Activated T-cell treated with anti-CD3 and anti-CD28 coated beads, Interleukin-2, amount 50 U/mL, for 4 hours (primary cell): Measurements from ENCODE around the gene SNRNP27. TPM values are rescaled to one million over a fixed set of nuclear protein-coding genes. Genes with fewer than 3 reads are reported as not detected.

Experiments used
- ATAC-seq, 2 donors: fragments of 200-7000 bp; cut with Tn5 transposase; one replicate each; pipeline ENCODE4 v1.10.0; 2021
- DNase-seq: peaks from one replicate; pipeline ENCODE4 v3.0.0-alpha.2; 2020
- H3K27me3 Mint-ChIP-seq: one replicate; pipeline ENCODE4 v1.8.0; 2021; ENCODE audit warnings: low read depth, mixed read lengths
- H3K36me3 Mint-ChIP-seq: one replicate; pipeline ENCODE4 v1.8.0; 2022; ENCODE audit warnings: mixed read lengths; ENCODE audit not compliant: insufficient read depth
- H3K4me1 Mint-ChIP-seq: one replicate; pipeline ENCODE4 v1.8.0; 2021; ENCODE audit warnings: low read depth, mixed read lengths
- H3K4me3 Mint-ChIP-seq: one replicate; pipeline ENCODE4 v1.8.0; 2021; ENCODE audit warnings: mild to moderate bottlenecking, moderate library complexity, mixed read lengths
- H3K9me3 Mint-ChIP-seq: one replicate; pipeline ENCODE4 v1.8.0; 2021; ENCODE audit warnings: mixed read lengths
- total RNA-seq, 3 donors: library from RNA; stranded (reverse); gene quantifications; one replicate each; pipeline ENCODE4 v1.2.1, GENCODE V29; 2021

SNRNP27 gene
- total RNA-seq, 3 donors from 2014 or later: 57.4 to 77.1 (median 75.4) TPM

DNA sequence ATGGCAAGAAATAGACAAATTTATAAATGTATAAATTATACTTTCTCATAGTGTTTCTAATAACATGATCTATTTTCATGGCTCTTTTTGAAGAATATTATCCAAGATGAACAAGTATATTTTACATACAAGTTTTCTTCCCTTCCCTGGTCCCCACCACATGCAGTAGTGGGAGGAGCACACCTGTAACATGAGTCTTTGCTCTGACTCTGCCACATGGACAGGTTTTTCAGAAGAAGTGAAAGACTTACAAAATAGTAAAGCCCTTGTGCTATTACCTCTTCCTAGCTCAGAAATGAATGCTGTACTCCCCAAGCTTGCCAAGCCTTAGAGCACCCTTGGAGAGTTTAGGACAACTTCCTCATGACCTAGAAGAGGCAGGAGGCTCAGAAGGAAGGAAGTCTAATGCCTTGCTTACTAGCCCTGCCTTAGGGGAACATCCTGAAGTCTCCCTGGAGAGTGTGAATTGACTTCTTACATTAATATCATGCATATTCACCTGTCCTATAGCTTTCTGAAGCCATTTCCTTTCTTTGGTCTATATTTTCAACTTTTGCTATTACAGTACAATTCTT is 39.6 kb downstream of the SNRNP27 start:
- H3K36me3 Mint-ChIP-seq: peaks cover 46% of the 10 kb centered on the region
- no peaks in the 10 kb centered on the region for H3K27me3 Mint-ChIP-seq
- DNase-seq (no peak), ATAC-seq (no peak)
- H3K4me3 Mint-ChIP-seq: no peak overlapping the region
- H3K4me1 Mint-ChIP-seq: peaks cover 33% of the 10 kb centered on the region
- H3K9me3 Mint-ChIP-seq: no peaks in the 10 kb centered on the region

DNA sequence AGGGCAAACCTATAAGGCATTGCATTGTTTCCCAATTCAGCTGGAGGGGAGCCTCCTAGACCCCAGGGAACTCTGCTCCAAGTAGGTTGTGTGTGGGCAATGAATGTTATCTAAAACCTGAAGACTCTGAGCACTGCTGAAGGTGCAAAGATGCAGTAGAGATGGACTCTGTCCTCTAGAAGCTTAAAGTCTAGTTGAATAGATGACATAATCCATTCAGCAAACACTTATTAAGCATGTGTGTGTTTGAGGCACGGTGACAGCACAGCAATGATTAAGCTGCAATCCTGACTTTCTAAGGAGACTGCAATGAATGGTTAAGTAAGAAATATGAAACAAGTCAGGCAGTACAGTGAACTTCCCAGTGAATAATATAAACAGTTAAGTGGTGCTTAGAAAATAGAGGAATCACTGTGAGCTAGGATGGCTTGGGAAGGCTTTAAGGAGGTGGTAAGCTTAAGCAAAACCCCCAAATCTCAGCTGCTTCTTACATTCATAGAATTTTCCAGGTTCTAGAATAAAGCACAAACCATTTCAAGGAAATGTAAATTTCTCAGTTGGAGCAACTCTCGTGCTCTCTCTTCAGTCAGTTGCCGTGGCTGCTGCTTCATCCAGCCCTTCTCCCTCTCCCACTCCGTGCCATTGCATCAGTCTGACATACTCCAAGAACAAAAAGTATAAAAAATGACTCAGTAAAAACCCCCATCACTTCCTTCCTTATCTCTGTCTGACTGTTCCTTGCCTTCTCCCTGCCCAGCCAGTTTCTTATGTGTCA is 40.3 kb downstream of the SNRNP27 start:
- no peak for DNase-seq
- H3K4me1 Mint-ChIP-seq: peaks cover 33% of the 10 kb centered on the region
- peaks cover 50% of the 10 kb centered on the region for H3K36me3 Mint-ChIP-seq
- ATAC-seq: peak; percentile 58 to 69
- no peaks in the 10 kb centered on the region for H3K27me3 Mint-ChIP-seq
- H3K4me3 Mint-ChIP-seq: no peak overlapping the region
- no peaks in the 10 kb centered on the region for H3K9me3 Mint-ChIP-seq

DNA sequence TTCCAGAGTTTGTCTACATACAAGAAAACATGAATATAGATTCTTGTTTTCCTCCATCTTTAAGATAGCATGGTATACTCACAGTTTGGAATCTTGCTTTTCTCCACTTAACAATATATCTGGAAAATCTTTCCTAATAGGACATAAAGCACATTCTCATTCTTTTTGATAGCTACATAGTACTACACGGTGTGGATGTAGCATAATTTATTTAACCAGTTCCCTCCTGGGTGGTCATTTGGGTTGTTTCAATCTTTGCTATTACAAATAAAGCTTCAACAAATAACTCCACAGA is 40.8 kb downstream of the SNRNP27 start:
- no peak for DNase-seq
- H3K4me3 Mint-ChIP-seq: no peak overlapping the region
- no peaks in the 10 kb centered on the region for H3K27me3 Mint-ChIP-seq
- ATAC-seq: no peak
- H3K36me3 Mint-ChIP-seq: peaks cover 51% of the 10 kb centered on the region
- H3K9me3 Mint-ChIP-seq: no peaks in the 10 kb centered on the region
- H3K4me1 Mint-ChIP-seq: peaks cover 31% of the 10 kb centered on the region

DNA sequence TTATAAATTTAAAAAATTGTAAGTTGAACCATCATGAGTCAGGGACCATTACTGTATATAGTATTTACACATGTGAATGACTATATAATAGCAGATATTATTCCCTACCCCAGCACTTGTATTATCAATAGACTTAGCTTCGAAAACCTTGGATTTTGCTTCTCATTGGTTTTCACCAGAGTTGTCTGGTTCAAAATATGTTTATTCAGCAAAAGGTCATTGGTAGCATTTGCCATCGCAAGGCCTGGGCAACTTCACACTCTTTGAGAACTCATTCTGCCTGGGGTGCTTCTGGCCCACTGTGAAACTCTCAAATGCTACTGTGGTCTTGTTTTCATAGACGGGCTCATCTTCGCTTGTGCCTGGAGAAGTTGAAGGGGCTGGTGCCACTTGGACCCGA is 41.3 kb downstream of the SNRNP27 start:
- Mint-ChIP-seq H3K4me1 (peaks cover 31% of the 10 kb centered on the region), H3K4me3 (no peak overlapping the region), H3K27me3 (no peaks in the 10 kb centered on the region), H3K36me3 (peaks cover 53% of the 10 kb centered on the region), H3K9me3 (no peaks in the 10 kb centered on the region)
- DNase-seq (no peak), ATAC-seq (no peak)

DNA sequence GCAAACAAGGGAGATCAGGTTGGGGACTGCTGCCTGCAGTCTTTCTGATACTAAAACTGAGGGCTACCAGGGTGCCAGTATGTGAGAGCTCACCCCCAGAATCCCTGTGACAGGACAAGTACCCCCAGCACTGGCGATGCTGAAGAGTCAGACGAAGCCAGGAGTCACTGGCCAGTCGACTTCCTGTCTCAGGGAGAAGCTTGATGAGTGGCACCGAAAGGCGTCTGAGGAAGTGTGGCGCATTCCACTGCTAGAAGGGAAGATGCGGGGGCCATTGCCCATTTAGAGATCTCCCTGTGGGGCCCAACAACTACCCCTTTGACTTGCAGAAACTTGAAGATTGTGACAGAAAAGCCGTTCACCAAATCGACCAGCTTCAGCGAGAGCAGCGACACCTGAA is 43.1 kb downstream of the SNRNP27 start:
- Mint-ChIP-seq H3K9me3 (no peaks in the 10 kb centered on the region), H3K4me3 (no peak overlapping the region), H3K36me3 (peaks cover 59% of the 10 kb centered on the region), H3K27me3 (no peaks in the 10 kb centered on the region), H3K4me1 (peaks cover 24% of the 10 kb centered on the region)
- DNase-seq: no peak
- ATAC-seq: no peak

DNA sequence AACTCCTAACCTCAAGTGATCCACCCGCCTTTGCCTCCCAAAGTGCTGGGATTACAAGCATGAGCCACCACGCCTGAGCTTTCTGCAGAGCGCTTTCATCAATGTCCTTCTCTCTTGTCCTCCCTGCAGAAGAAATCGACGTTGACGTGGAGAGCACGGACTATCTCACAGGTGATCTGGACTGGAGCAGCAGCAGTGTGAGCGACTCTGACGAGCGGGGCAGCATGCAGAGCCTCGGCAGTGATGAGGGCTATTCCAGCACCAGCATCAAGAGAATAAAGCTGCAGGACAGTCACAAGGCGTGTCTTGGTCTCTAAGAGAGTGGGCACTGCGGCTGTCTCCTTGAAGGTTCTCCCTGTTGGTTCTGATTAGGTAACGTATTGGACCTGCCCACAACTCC is 44.2 kb downstream of the SNRNP27 start:
- no peak for ATAC-seq
- peaks cover 57% of the 10 kb centered on the region for H3K36me3 Mint-ChIP-seq
- DNase-seq: no peak
- H3K27me3 Mint-ChIP-seq: no peaks in the 10 kb centered on the region
- peaks cover 17% of the 10 kb centered on the region for H3K4me1 Mint-ChIP-seq
- H3K9me3 Mint-ChIP-seq: no peaks in the 10 kb centered on the region
- H3K4me3 Mint-ChIP-seq: no peak overlapping the region

DNA sequence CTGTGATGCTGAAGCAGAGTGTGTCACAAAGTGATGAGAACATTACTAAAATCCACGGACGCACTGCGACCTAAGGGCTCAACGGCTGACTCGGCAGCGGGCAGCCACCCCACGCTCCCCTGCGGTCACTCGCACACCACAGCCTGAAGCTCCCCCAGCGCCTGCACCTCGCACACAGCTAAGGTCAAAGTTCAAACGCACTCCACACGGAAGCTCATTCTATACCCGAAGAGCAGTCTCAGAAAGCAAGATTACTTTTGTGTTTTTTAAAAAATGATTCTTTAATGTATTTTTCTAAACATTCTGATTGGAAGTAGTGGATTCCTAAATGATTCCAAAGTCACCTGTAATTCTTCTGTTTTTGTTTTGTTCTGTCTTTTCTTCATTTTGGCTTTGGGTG is 46.0 kb downstream of the SNRNP27 start:
- H3K4me3 Mint-ChIP-seq: no peak overlapping the region
- no peaks in the 10 kb centered on the region for H3K9me3 Mint-ChIP-seq
- ATAC-seq: no peak
- H3K36me3 Mint-ChIP-seq: peaks cover 57% of the 10 kb centered on the region
- no peak for DNase-seq
- H3K4me1 Mint-ChIP-seq: peaks cover 8% of the 10 kb centered on the region
- H3K27me3 Mint-ChIP-seq: no peaks in the 10 kb centered on the region

DNA sequence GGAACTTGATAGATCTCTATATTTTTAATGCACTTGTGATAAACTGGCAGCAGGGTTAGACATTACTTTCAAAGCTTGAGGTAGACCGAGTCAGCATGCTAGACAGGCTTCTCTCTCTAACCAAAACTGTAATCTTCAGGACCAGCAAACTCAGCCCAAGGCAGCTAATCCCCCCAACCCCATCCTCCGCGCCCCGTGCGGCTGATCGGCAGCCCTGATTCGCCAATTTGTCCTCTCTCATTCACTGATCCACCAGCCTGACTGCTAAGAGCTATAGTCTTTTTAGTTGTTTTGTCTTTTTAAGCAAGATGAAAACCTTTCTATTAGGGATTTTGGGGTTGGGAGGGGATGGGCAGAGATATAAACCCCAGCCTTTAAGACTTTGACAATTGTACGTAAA is 46.9 kb downstream of the SNRNP27 start:
- Mint-ChIP-seq H3K9me3 (no peaks in the 10 kb centered on the region), H3K27me3 (no peaks in the 10 kb centered on the region), H3K4me1 (peaks cover 16% of the 10 kb centered on the region), H3K36me3 (peaks cover 51% of the 10 kb centered on the region), H3K4me3 (no peak overlapping the region)
- ATAC-seq (no peak), DNase-seq (no peak)

DNA sequence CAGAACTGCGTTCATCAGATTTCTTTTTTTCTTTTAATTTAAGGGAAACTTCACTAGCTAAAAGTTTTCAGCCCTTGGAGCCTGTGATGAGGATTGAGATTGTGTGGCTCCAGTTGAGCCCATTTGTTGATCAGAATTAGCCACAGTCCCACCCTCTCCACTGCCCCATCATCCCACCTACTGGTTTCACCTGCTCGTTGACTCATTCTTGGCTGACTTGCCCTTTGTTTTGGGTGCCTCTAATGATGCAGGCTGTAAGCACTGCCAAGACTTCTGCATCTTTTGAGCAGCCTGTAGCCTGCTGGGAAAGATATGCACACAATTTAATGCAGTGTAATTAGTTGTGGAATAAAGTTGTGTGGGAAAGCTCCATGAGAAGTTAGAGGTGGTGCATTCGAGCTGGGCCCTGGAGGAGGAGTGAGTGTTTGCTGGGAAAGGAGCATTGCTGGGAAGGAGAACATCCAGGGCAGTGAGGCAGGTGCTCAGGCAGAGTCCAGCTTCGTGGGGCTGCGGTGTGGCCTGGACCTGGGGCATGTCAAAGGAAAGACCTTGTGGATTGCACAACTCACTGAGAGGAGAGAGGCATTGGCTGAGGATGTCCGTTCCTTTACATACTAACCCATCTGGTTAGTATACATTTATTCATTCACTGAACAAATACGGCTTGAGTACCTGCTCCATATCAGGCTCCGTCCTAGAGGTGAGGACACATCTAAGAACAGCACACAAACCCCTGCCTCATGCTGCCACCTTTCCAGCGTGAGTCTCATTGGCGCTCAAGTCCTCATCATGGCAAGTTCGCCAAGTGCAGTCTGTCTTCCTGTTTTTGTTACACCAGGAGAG is 49.5 kb downstream of the SNRNP27 start:
- Mint-ChIP-seq H3K4me1 (peaks cover 35% of the 10 kb centered on the region), H3K36me3 (peaks cover 30% of the 10 kb centered on the region), H3K27me3 (no peaks in the 10 kb centered on the region), H3K4me3 (no peak overlapping the region), H3K9me3 (no peaks in the 10 kb centered on the region)
- no peak for DNase-seq
- no peak for ATAC-seq

DNA sequence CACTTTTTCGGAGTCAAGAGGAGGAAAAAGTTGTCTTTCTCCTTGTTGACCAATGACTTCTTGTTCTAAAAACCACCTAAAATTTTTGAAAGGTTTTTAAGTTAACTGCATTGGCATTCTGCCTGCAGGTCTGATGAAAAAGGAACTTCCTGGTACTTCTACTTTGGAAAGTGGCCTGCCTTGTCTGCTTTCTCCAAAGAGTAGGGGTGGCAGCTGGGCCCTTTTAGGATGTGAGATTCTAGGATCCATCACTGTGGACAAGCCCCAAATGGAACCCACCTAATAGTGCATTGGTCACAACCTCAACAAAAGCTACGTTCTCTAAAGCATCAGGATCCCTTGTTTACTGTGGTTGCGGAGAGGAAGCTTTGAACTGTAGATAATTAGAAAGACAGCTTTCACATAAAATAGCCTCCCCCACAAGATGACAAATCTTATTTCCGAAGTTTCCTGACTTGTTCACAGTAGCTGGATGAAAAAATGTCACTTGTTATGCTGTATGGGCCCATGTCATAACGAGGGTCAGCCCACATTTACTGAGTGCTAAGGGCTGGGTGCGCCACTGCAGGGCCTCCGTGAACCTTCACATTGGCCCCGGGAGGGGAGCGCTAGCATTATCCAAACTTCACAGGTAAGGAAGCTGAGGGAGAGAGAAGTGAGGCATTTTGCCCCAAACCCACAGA is 50.2 kb downstream of the SNRNP27 start:
- Mint-ChIP-seq H3K9me3 (no peaks in the 10 kb centered on the region), H3K4me3 (no peak overlapping the region), H3K36me3 (peaks cover 23% of the 10 kb centered on the region), H3K27me3 (no peaks in the 10 kb centered on the region), H3K4me1 (peaks cover 35% of the 10 kb centered on the region)
- DNase-seq: no peak
- ATAC-seq: no peak

DNA sequence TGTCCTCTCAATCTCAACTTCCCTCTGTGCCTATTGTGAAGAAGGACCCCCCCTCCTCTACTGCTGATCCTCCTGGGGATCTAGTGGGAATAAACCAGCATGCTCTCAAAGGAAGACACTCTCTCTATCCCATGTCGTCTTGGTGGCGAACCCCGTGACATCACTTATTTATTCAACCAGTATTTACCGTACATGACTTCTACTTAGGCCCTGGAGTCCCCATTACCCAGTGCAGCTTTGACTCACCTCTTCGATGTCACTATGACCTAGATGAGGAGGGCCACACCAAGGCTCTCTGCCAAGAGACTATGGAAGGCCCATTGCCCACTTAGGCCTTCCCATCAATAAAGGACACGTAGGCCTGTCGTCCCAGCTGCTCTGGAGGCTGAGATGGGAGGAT is 51.0 kb downstream of the SNRNP27 start:
- no peaks in the 10 kb centered on the region for H3K9me3 Mint-ChIP-seq
- no peak overlapping the region for H3K4me3 Mint-ChIP-seq
- DNase-seq (no peak), ATAC-seq (no peak)
- no peaks in the 10 kb centered on the region for H3K27me3 Mint-ChIP-seq
- H3K36me3 Mint-ChIP-seq: peaks cover 16% of the 10 kb centered on the region
- peaks cover 35% of the 10 kb centered on the region for H3K4me1 Mint-ChIP-seq

DNA sequence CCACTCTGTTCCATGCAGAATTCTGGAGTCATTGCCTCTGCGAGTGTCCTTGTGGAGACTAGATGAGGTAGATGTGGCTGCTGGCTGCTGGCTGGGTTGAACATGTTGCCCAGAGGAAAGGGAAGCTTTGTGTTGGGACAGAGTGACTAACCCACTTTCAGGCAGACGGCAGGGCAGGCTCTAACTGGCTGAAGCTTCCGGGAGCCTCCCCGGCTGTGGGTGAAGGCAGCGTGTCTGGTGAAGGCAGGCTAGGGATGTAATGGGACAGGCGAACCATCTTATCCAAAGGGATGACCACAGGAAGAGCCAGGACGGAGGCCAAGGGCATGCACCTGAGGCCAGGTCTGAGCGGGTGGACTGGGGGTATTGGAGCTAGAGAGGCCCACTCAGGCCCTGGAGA is 51.7 kb downstream of the SNRNP27 start:
- Mint-ChIP-seq H3K4me1 (peaks cover 35% of the 10 kb centered on the region), H3K9me3 (no peaks in the 10 kb centered on the region), H3K36me3 (peaks cover 16% of the 10 kb centered on the region), H3K4me3 (no peak overlapping the region), H3K27me3 (no peaks in the 10 kb centered on the region)
- no peak for DNase-seq
- no peak for ATAC-seq

DNA sequence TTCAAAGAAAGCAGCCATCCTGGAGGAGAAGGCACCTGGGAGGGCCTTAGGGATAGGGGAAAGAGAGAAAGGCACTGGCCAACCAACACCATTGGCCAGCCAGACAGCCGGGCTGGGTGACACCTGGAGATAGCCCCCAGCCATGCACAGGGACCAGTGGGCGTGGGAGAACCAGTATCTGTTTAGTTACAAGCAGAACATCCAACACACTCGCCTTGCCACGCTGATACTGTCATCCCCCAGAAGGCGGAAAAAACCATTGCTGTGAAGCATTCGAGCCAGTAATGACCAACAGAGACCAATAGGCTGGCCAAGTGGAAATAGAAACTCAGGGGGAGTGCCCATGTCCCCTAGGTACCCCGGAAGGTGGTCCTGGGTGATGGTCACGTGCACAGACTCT is 52.2 kb downstream of the SNRNP27 start:
- Mint-ChIP-seq H3K4me1 (peaks cover 35% of the 10 kb centered on the region), H3K9me3 (no peaks in the 10 kb centered on the region), H3K36me3 (peaks cover 12% of the 10 kb centered on the region), H3K27me3 (no peaks in the 10 kb centered on the region), H3K4me3 (no peak overlapping the region)
- DNase-seq (no peak), ATAC-seq (no peak)
